Umbilical cord (tissue), 2 donors: ENCODE measurements around the gene CYGB. TPM values are rescaled to one million over a fixed set of nuclear protein-coding genes. Genes with fewer than 3 reads are reported as not detected.

Experiments used
- DNase-seq: peaks from one replicate; pipeline ENCODE4 v3.0.0-alpha.2; 2015; ENCODE audit warnings: low spot score
- total RNA-seq: library from RNA; depleted of rRNA; stranded (reverse); fragments of >200 nt; gene quantifications from one replicate; pipeline ENCODE4 v1.2.3, GENCODE V29; 2014; ENCODE audit warnings: low replicate concordance; ENCODE audit not compliant: insufficient read depth

Gene CYGB
- total RNA-seq, 1 donor from 2014 or later = 0.24 TPM

DNA sequence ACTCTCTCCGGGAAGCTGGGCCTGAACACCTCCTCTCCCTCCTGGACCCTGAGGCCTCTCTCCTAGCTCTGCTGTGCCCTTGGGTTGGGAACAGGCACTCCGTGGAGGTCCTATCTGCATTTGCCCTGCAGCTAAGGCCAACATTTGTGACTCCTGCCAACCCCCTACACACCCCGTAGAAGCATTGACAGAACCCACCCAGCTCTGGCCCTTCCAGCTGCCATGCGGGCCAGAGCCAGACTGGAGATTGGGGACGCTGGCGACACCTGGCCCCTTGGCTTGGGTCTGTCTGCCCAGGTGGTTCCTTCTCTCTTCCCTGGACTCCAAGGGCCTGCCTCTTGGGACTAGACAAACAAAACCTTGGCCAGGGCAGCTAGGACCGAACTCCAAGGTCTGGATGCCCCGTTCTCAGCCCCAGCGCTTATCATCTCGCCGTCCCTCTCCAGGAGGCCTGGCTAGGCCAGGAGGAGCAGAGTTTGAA lies 35.6 kb downstream of the CYGB start:
- DNase-seq = no peak

DNA sequence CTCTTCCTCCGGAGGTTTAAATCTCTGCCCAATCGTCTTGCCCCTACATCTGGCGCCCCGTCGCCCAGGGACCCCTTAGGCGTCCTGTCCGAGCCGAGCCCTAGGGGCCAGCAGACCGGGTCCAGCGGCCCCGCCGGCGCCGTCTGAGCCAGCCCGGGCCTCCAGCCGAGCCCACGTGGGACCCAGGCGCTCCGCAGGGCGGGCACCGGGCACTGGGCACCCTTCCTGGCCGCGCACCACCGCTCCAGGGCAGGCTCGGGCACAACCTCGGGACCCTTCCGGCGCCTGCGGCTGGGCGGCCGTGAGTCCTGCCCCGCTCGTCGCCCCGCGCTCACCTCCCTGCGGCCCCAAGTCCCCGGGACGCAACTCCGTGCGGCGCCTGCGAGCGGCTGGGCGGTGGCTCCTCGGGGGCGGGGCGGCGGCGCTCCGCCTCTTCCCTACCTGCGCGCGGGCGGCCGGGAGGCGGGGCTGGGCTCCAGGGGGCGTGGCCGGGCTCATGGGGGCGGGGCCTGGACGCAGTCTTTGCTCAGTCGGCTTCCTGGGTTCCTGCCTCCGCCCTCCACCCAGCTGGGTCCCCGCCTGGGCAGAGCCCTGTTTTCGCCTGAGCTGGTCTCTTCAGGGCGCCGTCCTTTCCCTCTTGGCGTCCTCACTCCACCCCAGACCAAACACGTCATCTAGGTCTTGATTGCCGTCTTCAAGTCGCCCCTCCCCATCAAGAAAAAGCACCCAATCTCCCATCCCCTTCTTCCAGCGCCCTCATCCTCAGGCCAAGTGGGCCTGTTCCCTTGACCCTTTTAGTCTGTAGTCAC lies 36.3 kb downstream of the CYGB start, which contains the start of gene RHBDF2:
RHBDF2 (minus strand) TSS at position 406 of the 809 bp plus-strand sequence. CDS start 19,899 bp downstream, outside the sequence.
- peak; percentile 81 for DNase-seq

DNA sequence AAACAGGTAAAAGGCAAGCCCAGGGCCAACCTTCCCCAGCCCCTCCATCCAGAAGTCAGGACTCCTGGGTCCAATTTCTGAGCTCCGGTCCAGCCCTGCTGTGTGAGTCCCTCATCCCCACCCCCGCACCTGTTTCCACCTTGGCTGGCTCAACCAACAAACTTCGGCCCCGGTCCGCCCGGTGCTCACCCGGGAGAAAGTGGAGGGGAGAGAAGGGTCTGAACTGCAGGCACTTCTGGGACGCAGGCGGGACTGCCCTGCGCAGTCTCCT lies 36.8 kb downstream of the CYGB start:
- no peak for DNase-seq

DNA sequence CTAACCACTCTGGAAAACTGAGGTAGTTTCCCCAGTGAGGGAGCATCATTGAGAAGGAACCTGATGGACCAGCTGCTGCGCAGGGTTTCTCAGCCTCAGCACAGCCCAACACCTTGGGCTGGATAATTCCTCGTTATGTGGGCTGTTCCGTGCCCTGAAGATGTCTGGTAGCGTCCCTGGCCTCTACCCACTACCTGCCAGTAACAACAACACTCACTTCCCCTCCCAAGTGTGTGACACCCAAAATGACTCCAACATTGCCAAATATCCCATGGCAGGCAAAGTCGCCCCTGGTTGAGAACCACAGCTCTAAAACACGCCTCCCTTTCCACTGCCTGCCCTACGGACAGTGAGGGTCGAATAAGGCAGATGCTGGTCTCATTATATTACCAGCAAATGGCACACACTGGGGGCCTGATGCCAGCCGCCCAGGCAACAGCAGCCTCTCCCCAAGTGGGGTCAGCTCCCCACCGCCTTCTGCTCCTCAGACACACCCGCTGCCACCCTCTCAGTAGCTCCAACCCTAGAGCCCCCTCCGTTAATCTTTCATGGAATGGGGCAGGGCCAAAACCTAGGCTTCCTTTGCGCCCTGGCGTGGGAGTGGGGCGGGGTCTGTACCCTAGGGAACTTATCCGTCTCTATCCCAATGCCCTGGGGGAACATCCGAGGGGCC lies 37.3 kb downstream of the CYGB start:
- no peak for DNase-seq

DNA sequence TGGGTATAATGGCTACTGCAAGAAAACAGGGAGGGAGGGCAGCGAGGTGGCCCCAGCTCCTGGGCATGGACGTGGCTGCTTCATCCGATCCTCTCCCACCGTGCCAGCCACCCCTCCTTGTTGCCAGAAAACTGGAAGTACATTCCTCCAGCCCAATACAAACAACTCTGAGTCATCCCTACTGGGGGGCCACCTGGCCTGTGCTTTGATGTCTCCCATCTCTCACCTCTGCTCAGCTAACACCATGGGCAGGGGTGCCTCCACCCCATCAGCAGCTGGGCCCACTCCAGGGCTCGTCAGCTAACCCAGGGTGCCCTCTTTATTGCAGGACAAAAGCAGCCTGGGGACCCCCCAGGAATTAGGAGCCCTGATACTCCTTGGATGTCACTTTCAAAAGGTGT lies 38.2 kb downstream of the CYGB start:
- DNase-seq = no peak

DNA sequence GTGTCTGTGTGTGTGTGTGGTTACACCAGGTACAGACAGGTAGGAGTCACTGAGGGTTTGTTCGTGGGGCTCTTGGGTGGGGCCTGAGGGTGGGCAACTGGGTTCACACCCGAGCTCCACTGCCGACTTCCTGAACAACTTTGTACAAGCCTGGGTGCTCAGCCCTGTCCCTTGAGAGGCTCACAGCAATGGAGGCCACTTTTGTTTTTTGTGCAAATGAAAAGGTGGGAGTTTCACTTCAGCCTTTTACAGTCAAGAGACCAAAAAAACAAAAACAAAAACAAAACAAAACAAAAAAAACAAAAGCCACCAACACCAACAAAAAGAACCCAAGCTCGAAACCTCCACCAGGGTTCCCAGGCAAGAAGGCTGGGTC lies 38.6 kb downstream of the CYGB start:
- DNase-seq = no peak

DNA sequence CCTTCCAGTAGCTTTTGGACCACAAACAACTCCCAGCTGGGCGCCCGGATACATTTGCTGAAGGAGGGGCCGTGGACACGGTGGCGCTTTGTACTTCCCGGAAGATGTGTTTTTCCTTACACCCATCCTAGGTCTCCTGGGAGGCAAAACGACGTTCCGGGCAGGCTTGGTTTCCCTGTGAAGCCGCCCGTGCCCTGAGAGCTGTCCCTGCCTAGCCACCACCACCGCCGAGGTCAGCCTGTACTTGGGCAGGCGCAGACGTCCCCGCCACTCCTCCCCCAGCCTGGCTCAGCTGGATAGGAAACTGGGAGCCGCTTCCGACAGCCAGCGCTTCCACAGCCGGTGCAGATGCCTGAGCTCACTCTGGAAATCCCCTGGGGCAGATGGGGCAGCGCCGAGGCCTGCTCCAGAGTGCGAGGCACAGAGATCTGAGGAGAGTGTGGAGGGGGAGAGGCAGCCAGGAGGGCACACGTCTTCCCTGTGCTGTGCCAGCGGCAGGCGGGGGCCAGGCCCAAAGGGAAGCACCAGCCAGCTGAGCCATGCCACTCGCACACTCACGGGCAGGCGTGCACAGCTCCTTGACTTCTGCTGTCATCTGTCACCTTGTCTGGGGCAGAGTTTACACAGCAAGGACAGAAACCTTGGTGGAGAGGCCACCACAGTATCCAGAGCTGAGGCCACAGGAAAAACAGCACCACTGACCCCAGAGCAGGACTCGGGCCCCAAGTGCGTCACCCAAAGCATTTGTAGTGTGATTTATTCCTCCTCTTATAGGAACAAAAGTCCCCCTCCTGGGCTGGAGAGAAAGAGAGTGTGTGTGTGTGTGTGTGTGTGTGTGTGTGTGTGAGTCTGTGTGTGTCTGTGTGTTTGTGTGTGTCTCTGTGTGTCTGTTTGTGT lies 39.3 kb downstream of the CYGB start:
- peak; percentile 66 for DNase-seq

DNA sequence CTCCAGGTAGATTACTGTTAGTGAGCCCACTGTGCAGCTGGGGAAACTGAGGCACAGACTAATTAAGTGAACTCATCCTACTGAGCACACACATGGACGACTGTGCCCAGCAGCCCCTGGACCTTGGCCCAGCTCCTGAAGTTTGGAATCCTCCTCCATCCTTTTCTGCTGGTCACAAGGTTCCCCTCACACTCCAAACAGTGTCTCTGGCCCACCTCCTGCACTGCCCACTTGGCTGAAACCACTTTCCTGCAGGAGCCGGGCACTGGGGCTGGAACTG lies 39.9 kb downstream of the CYGB start:
- no peak for DNase-seq

DNA sequence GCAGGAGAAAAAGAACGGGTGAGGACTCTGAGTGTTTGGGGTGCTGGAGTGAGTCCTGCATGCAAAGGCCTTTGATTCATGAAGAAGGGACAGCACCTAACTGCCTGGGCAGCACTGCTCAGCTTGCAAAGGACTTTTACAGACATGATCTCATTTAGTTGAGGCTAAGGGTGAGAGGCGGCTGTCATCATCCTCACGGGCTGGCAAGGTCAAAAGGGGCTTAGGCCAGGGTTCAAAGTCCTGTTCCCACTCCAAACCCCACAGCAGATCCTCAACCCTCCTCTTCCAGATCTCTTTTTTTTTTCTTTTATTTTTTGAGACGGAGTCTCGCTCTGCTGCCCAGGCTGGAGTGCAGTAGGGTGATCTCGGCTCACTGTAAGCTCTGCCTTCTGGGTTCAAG lies 41.0 kb downstream of the CYGB start:
- DNase-seq = no peak

DNA sequence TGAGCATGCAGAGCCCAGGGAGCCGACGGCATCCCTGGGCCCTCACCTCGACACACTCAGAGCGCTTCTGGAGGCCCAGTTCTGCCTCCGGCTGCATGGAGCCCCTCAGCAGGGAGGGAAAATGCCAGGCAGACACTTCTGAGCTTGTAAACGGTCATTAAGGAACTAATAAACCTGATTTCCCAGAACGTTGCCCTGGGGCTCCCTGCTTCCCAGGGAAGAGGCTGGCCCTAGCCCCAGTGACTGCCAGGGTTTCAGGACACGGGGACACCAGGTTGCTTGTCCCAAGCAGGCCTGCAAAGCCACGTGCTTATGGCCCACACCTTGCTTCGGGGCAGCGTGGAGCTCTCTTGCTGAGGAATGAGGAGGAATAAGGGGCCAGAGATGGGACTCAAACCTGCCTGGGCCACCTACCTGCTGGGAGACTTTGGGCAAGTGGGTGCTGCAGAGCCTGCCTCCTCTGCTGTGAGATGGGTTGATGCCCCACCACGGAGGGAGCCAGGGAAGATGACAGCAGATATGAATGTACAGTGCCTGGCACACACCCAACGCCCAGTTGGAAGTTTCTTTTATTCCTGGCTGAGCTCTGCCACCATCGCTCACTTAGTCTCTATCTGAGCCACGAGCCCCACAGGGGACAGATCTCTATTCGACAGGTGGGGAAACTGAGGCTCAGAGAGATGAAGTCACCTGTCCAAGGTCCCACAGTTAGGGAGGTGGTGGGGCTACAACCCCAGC lies 41.7 kb downstream of the CYGB start:
- no peak for DNase-seq

DNA sequence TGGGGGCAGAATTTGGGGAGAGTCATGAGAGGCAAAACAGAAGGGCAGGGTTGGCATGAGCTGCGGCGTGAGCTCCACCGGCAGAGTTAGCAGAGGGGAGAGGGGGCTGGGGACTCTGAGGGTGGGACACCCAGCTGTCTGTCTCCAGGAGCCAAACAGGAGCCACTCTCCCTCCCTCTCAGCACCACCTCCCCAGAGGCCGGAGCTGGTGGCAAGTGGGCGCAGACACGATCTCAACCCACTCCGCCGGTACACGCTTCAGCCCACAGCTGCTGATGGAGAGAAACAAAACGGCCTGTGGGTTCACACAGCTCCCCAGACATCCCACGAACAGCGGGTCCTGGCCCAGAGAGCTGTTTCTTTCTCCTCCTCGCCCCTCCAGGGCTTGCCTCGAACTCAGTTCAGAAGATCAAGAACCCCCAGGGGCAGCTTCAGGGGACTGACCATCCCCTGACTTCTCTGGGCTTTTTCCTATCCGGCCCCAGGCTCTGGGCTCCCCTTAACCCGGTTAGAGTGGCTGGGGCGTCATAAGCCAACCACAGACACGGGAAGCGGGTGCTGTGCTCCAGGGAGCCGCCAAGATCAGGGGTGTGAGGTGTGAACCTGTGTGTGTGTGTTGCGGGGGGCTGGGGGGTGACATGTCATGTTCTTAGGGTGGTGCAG lies 43.9 kb downstream of the CYGB start:
- DNase-seq = no peak

DNA sequence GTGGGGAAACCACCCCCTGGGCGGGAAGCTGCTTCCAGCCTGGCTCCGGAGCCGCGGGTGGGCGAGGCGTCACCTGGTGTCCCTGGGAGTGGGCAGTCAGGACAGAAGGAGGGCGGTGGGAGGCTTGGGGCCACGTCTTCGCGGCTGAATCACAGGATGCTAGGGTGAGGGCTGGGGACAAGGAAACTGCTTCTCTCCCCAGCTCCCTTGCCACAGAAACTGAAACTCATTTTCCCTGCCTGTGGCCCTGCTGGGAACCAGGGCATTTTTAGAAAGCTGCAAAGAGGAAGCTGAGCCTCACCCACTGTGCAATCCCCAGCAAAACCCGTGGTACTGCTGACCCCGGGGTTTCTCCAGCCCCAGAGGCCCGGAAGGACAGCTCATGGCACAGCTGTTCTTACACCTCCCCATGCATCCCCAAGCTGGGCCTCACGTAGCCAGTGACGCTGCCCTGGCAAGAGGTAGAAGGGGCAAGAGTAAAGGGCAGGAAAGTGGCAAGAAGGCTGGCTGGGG lies 44.5 kb downstream of the CYGB start:
- peak; percentile 84 for DNase-seq

DNA sequence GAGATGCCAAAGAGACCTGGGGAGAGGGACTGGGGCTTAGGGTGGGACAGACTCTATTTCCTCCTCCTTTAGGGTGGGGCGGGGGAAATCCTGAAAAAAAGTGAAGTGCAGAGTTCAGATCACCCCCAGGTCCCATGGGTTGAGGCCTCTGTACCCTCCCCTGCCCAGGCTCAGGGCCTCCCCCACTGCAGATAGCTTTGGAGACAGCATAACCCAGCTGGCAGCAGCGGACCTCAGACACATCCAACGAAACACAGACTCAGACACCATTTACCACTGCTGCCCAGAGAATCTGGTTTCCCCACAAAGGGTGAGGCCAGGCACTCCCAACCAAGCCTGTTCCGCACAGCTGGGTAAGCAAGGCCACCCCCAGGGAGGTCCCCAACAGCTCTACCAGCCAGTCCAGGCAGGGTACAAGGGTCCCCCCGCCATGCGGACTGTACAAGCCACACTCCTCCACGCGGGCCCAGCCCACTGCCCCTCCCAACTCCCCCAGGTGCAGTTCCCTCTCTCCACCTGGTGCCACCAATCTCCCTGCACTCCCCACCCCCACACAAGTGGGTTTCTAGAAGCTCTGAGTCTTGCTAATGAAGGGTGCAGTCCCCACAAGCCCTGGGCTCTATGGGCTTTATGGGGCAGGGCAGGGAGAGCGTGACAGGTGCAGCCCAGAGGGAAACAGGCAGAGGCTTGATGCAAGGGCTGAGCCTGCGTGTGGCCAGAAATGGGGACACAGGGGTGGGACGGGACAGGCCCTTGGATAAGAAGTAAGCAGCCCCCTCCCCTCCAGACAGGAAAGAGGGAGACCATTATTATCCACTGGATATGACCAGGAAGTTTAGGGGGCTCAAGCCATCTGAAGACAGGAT lies 45.2 kb downstream of the CYGB start:
- no peak for DNase-seq

DNA sequence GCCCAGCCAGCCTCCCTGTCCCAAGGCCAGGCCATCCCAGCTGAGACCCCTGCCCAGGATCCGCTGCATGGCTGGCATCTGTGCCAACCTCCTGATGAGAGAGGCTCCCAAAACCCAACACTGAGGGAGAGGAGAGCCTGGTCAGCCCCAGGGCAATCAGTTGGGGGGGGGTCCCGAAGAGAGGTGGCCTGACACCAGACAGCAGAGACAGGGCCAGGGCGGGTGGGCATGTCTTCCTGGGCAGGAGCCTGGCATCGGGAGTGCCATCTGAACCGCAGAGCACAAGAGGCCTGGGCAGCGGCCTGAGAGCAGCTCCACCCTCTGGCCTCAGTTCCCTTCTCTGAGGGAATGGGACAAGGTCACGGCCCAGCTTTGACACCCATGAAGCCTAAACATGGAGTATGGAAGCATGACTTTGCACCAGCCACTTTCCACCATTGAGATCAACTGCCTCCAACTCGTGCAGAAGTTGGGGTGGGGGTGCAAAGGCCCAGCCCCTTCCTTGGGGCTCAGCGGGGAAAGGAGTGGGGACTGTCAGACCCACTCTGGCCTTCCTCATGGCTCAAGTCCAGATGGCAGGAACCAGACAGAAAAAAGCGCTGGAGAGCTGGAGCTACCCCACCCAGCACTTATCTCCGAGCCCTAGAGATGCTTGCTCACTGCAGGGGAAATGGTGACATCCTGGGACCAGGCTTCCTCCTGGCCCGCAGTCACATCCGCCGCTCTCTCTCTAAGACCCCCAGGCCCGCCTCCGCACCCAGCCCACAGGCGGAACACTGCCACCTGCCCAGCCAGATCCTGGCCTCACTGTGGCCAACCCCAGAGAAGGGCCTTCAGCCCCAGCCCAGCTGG lies 46.0 kb downstream of the CYGB start:
- no peak for DNase-seq

DNA sequence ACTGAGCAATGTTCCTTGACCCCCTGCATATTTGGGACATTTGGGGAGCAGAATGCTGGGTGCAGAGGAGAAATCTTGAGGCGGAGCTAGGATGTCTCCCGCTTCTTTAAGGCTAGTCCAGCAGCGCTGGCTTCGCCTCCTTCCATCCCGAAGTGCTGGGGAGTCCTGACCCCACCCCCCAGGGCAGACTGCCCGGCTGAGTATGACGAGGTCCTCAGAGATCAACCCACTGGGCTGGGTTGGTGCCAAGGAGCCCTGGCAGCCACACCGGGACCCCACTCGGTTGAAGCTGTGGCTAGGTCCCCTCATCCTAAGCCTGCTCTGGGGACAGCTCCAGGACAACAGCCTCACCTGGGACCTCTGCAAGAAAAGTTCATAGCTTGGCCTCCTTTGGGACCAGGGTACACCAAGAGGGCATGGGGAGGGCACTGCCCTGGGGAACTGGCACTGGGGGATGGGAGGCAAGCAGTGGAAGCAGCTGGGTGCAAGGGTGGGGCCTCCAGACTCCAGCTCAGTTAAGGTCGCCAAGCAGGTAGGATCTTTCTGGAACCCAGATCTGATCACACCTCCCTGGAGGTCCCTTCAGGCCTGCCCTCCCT lies 47.3 kb downstream of the CYGB start:
- no peak for DNase-seq

DNA sequence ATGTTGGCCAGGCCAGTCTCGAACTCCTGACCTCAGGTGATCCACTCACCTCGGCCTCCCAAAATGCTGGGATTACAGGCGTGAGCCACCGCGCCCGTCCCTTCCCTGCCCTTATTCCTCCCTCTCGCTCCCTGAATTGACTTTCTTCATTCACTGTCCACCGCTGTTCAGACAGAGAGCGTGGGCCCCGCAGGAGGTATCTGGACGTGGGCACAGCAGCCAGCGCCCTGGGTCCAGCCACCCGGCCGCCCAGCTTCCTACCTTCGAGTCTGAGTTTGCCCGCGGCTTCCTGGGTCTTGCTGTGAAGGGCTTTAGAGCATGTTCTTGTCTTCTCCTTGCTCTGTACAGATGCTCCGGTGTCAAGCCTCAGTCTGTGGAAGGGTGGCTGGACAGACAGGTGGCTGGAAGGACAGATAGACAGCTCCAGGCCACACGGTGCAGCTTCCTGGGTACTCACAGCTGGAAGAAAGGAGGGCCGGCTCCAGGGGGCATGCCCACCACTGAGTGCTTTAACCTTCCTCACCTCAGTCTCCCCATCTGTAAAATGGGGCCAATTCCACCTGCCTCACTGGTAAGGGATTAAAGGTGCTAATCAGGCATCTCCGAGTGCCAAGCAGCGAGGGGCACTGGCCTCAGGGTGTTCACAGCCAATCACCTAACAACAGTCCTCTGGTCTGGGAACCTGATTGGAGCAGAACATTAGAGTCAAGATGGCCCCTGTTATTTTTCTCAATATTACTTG lies 49.9 kb downstream of the CYGB start:
- DNase-seq = no peak

DNA sequence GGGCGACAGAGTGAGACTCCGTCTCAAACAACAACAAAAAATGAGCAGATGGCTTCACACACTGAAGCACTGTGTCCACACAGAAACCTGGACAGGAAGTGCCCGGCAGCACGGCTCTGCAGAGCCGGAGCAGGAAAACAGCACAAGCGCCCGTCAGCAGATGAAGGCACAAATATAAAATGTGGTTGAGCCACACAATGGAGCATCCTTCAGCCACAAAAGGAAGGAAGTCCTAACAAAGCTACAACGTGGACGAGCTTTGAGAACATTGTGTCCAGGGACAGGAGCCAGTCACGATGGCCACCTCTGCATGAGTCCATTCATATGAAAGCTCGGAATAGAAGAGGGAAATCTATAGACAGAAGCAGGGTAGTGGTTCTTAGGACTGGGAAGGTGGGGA lies 51.9 kb downstream of the CYGB start:
- no peak for DNase-seq

DNA sequence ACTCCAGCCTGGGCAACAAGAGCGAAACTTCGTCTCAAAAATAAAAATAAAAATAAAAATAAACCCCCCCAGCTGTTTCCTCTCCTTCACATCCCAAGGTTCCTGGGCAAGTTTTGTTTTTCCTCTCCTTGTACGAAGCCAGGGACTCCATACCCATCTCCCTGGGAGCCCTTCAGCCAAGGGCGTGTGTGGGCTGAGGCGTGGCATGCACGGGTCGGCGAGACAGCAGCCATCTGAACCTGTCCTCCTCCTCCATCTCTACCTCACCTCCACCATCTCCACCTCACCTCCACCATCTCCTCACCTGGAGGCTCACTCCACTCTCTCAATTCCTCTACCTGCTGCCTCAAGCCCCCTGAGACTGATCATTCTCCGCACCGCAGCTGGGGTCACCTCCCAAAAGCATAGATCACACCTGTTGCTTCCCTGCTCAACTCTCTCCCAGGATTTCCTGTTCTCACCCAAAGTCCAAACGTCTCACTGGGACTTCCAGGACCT lies 53.2 kb downstream of the CYGB start:
- DNase-seq = no peak
